Globus pallidus (tissue), 1 donor: ENCODE data around the gene IFI35.
"Not testable (repeated sequence)": the region's sequence is repeated elsewhere in the genome, so short reads cannot be mapped to it uniquely, and the experiment has no call there.

ENCODE experiments used
- DNase-seq: peaks from one replicate; pipeline ENCODE4 v3.0.0-alpha.2; 2015; ENCODE audit warnings: low spot score

IFI35 gene

DNA sequence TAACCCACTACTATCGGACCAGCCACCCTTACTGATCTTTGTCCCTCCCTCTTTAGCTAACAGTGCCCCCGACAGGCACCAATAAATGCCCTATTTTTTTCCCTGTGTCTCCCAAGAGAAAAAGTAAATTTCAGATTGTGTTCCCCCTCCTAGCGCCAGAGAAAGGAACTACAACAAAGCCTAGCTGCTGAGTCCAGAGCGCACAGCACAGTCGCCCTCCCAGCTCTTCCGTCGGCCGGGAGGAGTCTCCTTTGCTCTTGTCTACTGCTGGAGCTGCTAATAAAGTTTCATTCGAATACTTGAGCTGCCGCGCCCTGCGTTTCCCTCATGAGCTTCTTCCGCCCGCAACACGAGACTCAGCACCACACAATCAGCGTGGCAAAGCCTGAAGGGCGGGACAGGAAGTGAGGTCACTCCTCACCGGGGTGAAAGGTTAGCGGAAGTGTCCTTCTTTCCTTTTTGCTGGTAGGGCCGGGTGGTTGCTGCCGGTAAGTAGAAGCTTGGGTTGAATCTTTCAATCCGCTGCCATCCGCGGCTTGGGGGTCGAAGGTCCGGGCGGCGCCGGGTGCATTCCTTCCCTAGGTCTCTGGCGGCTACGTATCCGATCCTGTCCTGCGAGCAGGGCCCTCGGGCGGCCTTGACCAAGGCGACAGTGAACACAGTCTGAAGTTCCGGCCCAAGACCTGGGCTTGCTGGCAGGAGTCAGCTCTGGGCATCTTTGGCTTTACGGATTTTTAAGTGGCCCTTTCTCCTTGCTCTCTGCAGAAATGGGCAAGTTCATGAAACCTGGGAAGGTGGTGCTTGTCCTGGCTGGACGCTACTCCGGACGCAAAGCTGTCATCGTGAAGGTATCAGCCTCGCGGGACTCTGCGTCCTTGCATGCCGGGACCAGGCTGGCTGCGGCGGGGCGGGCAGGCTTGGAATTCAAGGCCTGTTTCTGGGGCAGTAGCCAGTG, 8.3 kb upstream of the IFI35 start, which contains the start of gene RPL27:
RPL27 (plus strand) TSS at position 436 of the 955 bp plus-strand sequence; CDS start at position 768, 332 bp downstream.
- DNase-seq = peak; percentile 100

DNA sequence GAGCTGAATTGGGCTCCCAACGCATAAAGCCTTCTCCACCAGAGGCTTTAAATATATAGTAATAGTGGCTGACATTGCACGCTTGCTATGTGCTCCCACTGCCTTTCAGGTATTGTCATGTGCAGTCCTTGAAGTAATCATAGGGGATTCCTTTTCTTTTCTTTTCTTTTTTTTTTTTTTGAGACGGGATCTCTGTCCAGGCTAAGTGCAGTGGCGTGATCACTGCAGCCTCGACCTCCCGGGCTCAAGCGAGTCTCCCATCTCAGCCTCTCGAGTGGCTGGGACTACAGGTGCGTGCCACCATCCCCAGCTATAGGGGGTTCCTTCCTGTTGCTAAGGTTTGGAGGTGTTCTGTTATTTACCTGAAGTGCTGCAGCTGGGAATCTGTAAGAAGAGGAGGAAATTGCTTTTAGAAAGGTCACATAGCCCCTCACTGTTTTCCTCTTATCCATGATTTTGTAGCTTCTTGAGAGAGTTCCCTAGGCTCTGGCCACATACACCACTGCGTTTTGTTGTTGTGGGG, 7.5 kb upstream of the IFI35 start:
- no peak for DNase-seq

DNA sequence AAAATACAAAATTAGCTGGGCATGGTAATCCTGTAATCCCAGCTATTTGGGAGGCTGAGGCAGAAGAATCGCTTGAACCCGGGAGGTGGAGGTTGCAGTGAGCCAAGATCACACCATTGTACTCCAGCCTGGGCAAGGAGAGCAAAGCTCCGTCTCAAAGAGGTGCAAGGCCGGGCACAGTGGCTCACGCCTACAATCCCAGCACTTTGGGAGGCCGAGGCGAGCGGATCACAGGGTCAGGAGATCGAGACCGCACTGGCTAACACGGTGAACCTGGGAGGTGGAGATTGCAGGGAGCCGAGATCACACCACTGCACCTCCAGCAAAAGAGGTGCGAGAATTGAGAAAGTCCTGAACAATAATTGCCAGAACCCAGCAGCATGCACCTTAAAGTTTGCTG, 5.7 kb upstream of the IFI35 start:
- not testable (repeated sequence) for DNase-seq

DNA sequence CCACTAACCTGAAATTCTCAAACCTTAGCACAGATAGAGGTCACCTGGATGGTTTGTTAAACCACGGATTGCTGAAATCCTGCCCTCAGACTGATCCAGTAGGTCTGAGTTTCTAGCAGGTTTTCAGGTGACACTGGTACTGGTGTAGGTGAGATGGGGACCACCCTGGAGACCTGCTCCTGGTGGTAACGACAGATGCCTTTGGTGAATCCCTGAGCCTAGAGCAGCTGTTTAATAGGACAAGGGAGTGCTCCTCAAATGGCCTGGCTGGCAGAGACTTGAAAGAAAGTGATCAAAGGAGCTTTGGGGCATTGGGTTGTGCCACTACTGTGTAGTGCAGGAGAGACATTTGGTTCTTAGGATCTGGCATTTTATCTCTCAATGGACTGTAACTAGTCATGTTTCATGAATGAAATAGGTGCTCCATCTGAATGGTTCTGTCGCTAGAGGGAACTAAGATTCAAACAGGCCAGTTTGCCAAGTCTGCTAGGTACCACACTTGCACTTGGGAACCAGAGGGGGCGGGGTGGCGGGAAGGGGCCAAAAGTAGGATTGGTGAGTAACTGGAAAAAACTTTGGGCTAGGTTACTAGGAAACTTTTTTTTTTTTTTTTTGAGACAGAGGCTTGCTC, 2.9 kb upstream of the IFI35 start:
- no peak for DNase-seq

DNA sequence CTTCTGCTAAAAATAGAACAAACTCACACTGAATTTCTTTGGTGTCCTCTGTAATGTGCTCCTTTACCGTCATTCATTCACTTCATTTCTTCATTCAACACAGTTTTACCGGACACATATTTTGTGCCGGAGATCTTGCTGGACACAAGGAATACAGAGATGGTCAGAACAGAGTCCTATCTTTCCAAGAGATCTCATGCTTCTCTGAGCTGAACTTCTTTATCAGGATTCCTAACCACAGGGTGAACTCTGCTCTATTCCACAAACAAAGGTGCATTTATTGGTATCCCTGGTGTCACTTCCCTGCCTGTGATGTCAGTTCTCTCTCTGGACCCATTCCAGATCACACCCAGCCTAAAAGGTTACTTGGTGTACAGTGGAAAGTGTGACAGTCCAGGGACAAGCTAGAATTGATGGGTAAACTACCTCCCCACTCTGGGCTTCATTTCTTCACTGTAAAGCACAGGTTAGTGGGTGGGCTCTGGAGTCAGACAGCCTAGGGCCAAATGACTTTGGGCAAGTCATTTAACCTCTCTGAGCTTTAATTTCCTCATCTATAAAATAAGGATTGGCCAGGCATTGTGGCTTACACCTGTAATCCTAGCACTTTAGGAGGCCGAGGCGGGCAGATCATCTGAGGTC, 4.2 kb downstream of the IFI35 start:
- DNase-seq = no peak

DNA sequence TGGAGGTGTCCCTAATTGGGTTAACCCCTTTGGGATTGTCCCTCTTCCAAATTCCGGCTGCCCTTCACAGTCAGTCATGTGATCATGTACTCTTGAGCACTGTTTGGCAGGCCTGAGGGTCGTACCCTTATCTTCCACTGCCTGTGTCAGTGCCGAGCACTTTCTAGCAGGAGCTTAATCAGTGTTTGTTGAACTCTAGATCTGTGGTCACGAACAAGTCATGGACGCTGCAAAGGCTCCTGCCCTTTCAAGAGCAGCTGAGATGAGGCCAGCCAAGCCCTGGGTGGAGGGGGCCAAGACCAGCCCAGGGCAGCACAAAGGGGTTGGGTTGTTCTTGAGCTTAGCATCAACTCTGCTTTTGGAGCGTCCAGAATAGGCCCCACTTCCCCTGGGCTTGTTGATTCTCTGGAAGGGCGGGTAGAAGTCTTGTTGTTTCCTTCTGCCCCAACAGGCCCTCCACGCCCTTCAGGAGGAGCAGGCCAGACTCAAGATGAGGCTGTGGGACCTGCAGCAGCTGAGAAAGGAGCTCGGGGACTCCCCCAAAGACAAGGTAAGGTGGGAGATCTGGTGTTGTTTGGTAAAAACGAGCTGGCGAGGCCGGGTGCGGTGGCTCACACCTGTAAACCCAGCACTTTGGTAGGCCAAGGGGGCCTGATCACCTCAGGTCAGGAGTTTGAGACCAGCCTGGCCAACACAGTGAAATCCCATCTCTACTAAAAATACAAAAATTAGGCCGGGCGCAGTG, 5.3 kb downstream of the IFI35 start:
- DNase-seq = no peak

DNA sequence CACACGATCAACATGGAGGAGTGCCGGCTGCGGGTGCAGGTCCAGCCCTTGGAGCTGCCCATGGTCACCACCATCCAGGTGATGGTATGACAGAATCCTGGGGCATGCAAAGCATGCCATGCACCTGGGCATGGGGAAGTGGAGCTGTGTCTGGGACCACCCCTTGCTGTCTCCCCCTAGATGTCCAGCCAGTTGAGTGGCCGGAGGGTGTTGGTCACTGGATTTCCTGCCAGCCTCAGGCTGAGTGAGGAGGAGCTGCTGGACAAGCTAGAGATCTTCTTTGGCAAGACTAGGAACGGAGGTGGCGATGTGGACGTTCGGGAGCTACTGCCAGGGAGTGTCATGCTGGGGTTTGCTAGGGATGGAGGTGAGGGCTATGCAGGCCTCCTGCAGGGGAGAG, 6.7 kb downstream of the IFI35 start:
- DNase-seq = no peak

DNA sequence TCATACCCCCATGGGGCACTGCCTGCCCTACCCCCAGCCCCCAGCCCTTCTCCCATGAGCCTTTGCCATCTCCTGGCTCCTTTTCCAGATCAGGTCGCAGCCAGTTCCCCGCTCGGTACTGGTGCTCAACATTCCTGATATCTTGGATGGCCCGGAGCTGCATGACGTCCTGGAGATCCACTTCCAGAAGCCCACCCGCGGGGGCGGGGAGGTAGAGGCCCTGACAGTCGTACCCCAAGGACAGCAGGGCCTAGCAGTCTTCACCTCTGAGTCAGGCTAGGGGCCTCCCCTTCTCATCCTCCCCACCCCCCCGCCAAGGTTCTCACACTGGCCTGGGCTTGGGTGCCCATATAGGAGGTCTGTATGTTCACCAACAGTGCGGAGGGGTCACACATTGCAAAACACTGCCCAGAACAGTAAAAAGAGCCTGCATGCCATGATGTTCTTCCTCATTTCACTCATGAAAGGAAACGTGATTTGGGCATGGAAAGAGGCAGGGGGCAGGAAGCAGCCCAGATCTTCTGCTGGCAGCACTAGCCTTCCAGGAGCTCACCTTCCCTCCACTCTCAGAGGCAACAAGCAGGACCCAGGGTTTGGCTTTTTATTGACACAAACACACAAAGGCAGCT, 7.5 kb downstream of the IFI35 start:
- DNase-seq = no peak

DNA sequence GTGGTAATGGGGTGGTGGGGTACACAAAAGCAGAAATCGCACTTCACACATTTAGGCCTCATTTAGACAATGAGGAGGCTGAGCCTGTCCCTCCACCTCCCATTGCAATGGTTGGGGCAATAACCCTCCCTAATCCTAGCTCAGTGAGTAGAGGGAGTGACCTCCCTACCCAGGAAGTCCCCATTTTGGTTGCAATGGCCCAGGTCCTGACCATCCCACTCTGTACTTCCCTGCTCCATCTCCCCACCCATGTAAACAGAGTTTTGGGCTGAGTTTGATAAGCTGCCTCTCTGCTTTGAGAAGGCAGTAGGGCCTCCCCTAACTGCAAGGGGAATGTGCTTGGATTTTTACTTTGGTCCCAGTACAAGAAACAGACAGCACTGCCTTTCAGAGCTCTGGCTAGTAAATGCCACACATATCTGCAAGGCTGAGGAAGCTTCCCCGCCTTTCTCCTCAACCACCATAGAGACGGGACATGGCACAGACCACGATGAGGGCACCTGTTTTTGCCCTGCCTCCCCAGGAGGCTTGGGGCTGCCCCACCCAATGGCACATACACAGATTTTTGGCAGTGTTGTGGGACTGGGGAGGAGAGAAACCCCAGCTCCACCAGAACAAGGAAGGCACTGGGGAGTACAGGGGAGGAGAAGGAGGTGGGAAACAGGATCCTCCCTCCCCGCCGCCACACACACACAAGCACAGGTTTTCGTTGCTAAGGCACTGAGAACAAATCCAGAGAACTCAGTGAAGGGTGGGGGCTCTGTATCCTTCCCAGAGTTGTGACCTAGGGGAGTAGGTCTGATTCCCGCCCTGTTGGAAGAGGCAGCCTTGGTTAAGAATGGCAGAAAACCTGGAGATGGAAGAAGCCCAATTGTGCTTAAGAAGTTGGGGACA, 8.3 kb downstream of the IFI35 start:
- DNase-seq = no peak

DNA sequence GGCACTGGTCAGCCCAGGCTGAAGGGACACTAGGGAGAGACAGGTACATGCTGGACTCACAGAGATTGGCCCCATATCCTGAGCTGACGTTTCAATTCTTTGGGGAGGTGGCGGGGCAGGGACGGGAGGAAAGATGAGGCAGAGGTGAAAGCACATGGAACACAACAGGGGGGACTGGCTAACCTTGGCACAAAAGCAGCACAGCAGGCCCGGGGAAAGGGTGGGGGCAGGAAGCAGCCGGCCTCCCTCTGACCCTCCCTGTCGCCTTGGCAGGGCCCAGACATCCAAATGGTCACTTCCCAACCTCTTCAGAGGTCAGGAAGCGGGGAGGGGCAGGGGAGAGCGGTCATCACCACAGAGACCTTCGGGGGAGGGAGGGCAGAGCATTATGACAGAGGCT, 9.0 kb downstream of the IFI35 start:
- DNase-seq = no peak

DNA sequence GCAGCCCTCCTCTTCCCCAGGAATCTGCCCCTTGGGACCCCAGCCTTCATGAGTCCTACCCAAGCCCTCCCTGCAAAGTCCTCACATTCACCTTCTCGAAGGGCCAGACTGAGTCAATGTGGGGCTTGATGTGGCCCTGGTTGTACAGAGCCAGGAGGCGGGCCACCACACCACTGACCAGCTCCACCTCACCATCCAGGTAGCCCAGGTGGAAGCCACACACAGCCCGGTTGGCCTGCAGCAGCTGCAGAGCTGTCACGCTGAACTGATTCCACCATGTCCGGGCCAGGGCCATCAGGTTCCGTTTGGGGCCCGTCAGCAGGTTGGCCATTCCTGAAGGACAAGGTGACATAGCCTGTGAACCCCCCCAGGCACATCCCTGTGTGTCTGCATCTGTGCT, 9.6 kb downstream of the IFI35 start:
- no peak for DNase-seq

DNA sequence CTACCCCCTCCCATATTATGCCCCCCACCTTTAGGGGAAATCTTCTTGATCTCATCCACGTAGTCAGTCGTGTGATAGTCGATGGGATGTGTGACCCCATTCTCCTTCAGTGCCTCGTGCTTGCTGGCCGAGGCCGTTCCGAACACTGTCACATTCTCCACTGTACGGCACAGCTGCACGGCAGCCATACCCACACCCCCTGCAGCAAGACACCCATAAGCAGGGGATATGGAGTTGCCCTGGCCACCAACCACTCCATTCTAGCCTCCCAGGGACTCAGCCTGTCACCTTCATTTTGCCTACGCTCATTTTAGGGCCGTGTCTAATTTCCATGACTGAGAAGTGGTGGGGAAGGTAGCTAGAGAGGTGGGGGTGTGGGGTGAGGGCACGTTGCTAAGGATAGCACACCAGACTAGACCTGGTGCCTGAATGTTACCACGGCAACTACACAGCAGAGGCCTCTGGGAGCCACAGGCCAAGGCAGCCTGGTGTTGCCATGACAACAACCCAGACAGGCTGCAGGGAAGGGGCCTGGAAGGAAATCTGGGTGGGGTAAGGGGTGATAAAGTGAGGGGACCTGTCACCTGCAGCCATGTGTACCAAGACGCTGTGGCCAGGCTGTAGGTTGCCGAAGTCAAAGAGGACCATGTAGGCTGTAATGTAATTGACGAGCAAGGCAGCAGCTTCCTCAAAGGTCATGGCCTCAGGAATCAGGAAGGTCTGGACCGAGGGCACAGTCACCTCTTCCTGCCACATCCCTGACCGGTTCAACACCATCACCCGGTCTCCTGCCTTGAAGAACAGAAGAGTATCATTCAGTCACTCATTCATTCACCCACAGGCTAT, 11.6 kb downstream of the IFI35 start:
- DNase-seq = no peak

DNA sequence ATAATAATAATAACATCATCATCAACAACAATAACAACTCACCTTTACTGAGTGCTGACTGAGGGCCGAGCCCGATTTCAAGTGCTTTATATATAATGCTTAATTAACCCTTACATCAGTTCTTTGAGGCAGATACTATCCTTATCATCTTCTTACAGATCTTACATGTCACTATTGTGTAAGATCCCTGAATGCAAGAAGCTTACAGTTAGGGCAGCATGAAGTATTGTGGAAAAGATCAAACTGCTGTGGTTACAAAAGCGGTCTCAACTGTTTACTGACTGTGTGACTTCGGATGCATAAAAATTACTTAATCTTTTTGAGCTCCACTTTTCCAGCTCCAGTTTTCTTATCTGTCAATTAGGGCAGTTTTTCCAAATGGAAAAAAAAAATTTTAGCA, 12.3 kb downstream of the IFI35 start:
- no peak for DNase-seq

DNA sequence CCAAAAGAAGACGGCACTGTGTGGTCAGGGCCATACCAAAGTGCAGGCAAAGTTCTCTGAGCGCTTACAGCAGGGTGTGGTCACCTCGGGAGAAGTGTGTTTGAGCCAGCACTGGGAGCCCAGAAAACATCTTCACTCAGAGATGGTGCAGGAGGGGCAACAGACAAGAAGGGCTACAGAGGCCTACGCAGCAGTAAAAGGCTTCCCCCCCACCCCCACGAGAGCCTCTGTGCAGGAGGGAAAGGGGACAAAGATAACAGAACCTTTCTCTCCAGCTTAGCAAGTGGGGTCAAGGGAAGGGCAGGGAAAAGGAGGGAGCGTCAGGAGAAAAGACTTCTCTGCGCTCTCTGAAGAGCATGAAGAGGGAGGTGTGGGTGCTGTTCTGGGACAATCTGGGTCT, 12.8 kb downstream of the IFI35 start:
- DNase-seq = no peak

DNA sequence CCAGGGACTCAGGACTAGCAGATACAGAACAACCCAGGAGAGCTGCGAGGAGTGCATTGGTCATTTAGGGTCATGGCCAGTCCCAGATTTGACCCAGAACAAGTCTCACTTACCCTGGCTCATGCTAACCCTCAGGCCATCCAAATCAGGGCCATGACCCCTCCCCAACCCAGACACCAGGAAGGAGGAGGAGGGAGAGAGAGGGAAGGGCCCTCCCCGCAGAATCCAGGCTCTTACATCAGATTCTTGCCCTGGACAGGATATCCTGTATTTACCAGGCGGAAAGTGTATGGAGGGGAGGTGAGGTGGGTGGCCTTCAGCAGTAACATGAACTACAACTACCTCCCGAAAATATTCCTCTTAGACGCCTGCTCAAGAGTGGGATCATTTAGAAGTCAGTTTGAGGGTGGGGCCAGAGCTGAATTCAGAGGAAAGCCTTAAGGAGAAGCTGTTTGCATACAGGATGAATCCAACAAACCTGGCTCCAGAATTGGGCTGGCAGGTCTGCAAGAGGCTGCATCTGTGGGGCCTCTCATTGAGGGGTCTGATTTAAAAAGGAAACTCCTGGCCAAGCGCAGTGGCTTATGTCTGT, 13.5 kb downstream of the IFI35 start:
- no peak for DNase-seq

DNA sequence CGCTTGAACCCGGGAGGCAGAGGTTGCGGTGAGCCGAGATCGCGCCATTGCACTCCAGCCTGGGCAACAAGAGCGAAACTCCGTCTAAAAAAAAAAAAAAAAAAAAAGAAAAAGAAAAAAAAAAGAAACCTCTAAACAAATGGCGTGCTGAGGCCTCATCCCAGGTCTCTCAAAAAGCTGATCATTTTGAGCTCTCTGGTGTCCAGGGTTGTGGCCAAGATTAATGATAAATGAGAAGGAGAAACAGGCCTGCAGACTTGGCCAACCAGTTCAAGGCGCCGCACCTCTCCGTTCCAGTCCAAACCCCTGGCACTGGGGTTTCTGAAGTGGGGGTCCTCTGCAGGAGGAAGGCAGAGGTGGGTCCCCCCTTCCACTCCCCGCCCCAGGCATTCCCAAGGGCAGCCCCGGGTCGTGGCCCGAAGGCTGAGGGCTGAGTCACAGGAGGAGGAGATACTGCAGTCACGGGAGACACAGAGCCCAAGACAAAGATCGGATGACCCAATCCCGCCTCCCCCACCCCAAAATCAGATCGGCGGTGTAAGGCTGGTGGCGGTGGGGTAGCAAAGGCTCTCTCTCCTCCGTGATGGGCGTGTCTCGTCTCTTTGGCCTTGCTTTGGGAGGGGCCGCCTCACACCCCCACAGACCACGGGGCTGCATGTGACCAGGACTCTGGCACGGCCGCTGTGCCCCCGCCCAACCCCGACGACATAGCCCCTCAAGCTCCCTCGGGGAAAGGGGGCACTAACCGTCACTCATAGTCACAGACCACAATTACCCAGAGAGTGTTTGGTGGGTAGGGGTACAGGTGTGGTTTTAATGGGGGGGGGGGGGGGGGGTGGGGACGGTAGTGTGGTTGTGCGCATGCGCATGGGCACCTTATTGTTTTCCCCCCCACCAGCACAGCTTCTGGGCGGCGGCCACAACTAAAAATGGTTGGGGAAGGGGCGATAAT, 14.5 kb downstream of the IFI35 start:
- no peak for DNase-seq

DNA sequence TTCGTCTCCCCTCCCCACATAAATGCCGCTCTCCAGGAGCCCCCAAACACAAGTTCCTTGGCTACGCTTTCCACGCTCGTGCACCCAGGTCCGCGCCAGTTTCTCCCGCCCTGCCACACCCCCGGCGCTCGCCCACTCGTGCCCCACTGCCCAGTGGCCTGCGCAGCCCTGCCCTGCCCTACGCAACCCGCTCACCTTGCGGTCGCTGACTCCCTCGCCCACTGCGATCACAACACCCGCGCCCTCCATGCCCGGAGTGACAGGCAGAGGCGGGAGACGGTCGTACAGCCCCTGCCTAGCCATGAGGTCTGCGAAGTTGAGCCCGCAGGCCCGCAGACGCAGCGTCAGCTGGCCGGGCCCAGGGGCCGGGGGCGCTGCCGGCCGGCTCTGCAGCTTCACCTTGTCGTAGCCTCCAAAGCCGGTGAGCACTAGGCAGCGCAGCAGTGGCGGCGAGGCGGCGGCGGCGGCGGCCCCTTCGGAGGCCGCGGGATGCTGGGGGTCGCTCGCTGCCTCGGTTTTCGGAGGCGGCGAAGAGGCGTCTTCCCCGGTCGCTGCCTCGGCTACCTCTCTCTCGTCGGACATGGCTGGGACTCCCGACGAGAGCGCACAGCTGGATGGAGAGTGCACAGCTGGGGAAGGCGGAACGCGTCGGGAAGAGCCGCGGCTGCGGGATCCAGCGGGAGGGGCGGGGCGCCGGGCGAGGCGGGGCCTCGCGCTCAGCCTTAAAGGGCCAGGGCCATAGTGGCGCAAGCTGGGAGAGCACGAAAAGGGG, 15.3 kb downstream of the IFI35 start, which contains the start of gene VAT1:
VAT1 (minus strand) TSS at position 645 of the 772 bp plus-strand sequence; CDS start at position 582, 63 bp downstream.
- peak; percentile 75 for DNase-seq
